Kidney (tissue), 14 donors: ENCODE results near the gene GALNT14. TPM values are rescaled to one million over a fixed set of nuclear protein-coding genes. Genes with fewer than 3 reads are reported as not detected.
A peak's percentile ranks its signal among the peaks of the same experiment; 100 is the strongest.

Experiments used
- DNase-seq, 5 donors: peaks; one replicate each; pipeline ENCODE4 v3.0.0-alpha.2; 2013 to 2020
- FAIRE-seq: peaks from 2 replicates; lab custom pipeline; 2012; peaks lifted over from hg19 to GRCh38; lab: Jason Lieb, UNC
- H3K27ac ChIP-seq, 2 donors: one replicate each; pipeline ENCODE4 v1.7.0; 2013; ENCODE audit warnings: low read depth in 2 of 2, low read length in 2 of 2, inconsistent platforms in 1 of 2
- H3K27me3 ChIP-seq: one replicate; pipeline ENCODE4 v1.7.1; 2013; ENCODE audit warnings: low read length, inconsistent platforms; ENCODE audit not compliant: control insufficient read depth, insufficient read depth
- H3K36me3 ChIP-seq, 3 donors: one replicate each; pipeline versions ENCODE4 v1.7.0 to v1.7.1; 2013; ENCODE audit warnings: low read length in 3 of 3, control low read depth in 1 of 3, inconsistent platforms in 1 of 3; ENCODE audit not compliant: insufficient read depth in 3 of 3, control insufficient read depth in 2 of 3
- H3K4me1 ChIP-seq, 3 donors: one replicate each; pipeline versions ENCODE4 v1.7.0 to v1.7.1; 2013; ENCODE audit warnings: low read length in 3 of 3, inconsistent platforms in 1 of 3, low read depth in 1 of 3; ENCODE audit not compliant: control insufficient read depth in 2 of 3, insufficient read depth in 2 of 3
- H3K4me3 ChIP-seq, 3 donors: one replicate each; pipeline versions ENCODE4 v1.7.0 to v1.8.1; 2013; ENCODE audit warnings: low read length in 3 of 3, control low read depth in 1 of 3, inconsistent platforms in 1 of 3
- H3K9ac ChIP-seq, 3 donors: one replicate each; pipeline versions ENCODE4 v1.7.0 to v1.7.1; 2013; ENCODE audit warnings: low read length in 3 of 3, control low read depth in 1 of 3, inconsistent platforms in 1 of 3
- H3K9me3 ChIP-seq, 3 donors: one replicate each; pipeline versions ENCODE4 v1.7.0 to v1.7.1; 2013; ENCODE audit warnings: low read length in 3 of 3, control low read depth in 1 of 3, inconsistent platforms in 1 of 3; ENCODE audit not compliant: control insufficient read depth in 2 of 3, insufficient read depth in 1 of 3
- intact Hi-C: fragments of 100-400 bp; cut with DNase I; formaldehyde crosslinking; loops from one replicate; pipeline ENCODE4 v1.11.1; 2022
- polyA plus RNA-seq: library from polyadenylated mRNA; stranded (reverse); fragments of 350-450 nt; fragmentation: Illumina TruSeq; extraction: RNeasy Lipid Tissue Mini Kit (QIAGEN cat#74804); gene quantifications from one replicate; pipeline ENCODE4 v1.2.3, GENCODE V29; 2014; ENCODE audit warnings: low read depth, low replicate concordance; ENCODE audit not compliant: insufficient read depth
- total RNA-seq: library from RNA; stranded (reverse); fragmentation: NEBNext Ultra II Directional; extraction: Animal tissue kit (Norgen Biotek cat#: 25700); gene quantifications from one replicate; pipeline ENCODE4 v1.2.1, GENCODE V29; 2021
- TF ChIP-seq, protein P1 (sequence below): IDR thresholded peaks from 3 replicates; pipeline ENCODE4 v1.5.1; 2012; ENCODE audit warnings: mild to moderate bottlenecking, moderate library complexity, borderline replicate concordance; ENCODE audit not compliant: insufficient read depth; ENCODE audit errors: extremely low read depth
- donor health status: control.
- donor health status: control.
- donor health status: control.
- donor health status: control.
- donor health status: control.
- donor health status: DM: yes; HTN: yes; CAD: no.
- donor health status: Normal renal cell carcinoma (clear cell type).

The GALNT14 gene
- total and polyA plus RNA-seq, 2 donors from 2014 or later = 84.6 to 90.3 TPM

DNA sequence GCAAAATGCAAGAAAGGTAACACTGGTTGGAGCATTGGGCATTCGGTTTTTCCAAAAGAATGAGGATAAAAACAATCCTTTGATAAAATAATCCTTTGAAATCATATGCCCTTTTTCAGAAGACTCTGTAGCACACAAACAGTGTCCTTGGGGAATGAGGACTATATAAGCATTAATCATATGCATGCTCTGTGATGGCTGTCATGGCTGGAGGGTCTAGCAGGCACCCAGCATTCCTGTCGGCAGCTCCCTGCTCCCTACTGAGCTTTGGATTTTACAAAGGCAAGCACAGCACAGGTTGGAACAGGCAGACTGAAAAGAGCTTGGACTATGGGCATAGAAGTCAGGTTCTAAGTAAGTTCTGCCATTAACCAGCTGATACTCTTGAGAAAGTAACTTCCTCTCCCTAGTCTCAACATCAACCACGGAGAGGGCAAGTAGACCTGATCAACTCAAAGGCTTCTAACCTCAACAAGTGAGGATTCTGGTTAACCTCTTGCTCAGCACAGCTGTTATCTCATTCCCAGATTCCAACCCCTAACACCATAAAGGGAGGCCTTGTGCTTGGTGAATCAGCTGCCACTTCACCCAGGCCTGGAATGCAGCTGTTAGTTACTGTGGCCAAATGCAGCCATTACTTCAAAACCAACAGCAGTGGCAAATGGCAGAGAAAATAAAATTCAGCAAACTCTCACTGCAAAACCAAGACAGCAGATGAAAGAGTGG, 29.5 kb downstream of the GALNT14 start:
- H3K9ac ChIP-seq = no peak overlapping the region
- H3K4me1 ChIP-seq = peaks cover 0 to 3% (median 0%) of the 10 kb centered on the region in 3 donors
- DNase-seq = no peak

DNA sequence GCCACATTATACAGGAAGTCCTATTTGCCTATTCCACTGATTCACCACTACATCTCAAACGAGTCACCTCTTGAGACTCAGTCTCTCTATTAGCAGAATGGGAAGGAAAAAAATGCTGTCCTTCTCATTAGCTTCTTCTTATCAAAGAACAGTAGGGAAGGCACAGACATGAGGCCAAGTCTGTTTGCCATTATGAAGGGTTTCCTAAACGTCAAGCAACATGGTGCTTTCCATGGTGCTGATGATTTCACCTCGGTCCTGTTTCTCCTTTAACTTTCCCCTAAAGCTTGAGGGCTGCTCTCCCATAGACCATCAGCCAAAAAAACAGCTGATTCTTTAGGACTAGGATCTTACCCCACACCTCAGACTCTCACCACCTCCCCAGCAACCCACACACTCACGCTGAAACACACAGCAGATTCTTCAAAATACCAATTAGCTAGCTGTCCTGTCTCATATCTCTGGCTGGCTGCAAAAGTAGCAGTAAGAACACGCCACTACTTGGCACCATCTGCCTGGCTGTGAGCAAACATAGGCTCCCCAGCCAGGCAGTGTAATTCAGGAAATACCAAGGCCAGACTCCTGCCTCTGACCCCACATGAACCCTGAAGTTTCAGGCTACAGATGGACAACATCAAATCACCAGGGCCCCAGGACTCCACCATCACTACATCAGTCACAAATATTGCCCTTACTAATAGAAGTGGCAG, 30.5 kb downstream of the GALNT14 start:
- FAIRE-seq (no peak), DNase-seq (peak in 2 of 5 donors; percentile 48 to 58)
- Histone ChIP-seq H3K4me1 (no peaks in the 10 kb centered on the region), H3K4me3 (no peak overlapping the region), H3K36me3 (no peaks in the 10 kb centered on the region), H3K9me3 (no peaks in the 10 kb centered on the region), H3K27ac (no peak overlapping the region), H3K9ac (no peak overlapping the region), H3K27me3 (no peaks in the 10 kb centered on the region)
- TF ChIP-seq, protein P1, sequence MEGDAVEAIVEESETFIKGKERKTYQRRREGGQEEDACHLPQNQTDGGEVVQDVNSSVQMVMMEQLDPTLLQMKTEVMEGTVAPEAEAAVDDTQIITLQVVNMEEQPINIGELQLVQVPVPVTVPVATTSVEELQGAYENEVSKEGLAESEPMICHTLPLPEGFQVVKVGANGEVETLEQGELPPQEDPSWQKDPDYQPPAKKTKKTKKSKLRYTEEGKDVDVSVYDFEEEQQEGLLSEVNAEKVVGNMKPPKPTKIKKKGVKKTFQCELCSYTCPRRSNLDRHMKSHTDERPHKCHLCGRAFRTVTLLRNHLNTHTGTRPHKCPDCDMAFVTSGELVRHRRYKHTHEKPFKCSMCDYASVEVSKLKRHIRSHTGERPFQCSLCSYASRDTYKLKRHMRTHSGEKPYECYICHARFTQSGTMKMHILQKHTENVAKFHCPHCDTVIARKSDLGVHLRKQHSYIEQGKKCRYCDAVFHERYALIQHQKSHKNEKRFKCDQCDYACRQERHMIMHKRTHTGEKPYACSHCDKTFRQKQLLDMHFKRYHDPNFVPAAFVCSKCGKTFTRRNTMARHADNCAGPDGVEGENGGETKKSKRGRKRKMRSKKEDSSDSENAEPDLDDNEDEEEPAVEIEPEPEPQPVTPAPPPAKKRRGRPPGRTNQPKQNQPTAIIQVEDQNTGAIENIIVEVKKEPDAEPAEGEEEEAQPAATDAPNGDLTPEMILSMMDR = no peak
- intact Hi-C loops = no loop called here

More for the DNA sequence above, 29.5 kb downstream of the GALNT14 start:
- Histone ChIP-seq H3K27me3 (no peaks in the 10 kb centered on the region), H3K9me3 (no peaks in the 10 kb centered on the region), H3K27ac (no peak overlapping the region), H3K36me3 (no peaks in the 10 kb centered on the region), H3K4me3 (no peak overlapping the region)
- intact Hi-C loops = no loop called here
- TF ChIP-seq, protein P1 = no peak
- FAIRE-seq = no peak

DNA sequence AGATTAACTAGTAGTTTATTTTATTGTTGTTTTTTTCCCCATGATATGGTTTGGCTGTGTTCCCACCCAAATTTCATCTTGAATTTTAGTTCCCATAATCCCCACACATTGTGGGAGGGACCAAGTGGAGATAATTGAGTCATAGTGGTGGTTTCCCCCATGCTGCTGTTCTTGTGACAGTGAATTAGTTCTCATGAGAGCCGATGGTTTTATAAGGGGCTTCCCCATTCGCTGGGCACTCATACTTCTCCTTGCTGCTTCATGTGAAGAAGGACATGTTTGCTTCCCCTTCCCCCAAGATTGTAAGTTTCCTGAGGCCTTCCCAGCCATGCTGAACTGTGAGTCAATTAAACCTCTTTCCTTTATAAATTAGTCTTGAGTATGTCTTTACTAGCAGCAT, 36.5 kb downstream of the GALNT14 start:
- H3K9ac ChIP-seq = no peak overlapping the region
- no peaks in the 10 kb centered on the region for H3K9me3 ChIP-seq
- H3K27ac ChIP-seq = no peak overlapping the region
- TF ChIP-seq, protein P1 = no peak
- H3K4me1 ChIP-seq = no peaks in the 10 kb centered on the region
- H3K27me3 ChIP-seq = no peaks in the 10 kb centered on the region
- DNase-seq (no peak), FAIRE-seq (no peak)
- no peaks in the 10 kb centered on the region for H3K36me3 ChIP-seq
- H3K4me3 ChIP-seq = no peak overlapping the region
- intact Hi-C loops = no loop called here
